Retinal pigment epithelial cell (primary cell): ENCODE data around the gene TMPRSS4.

Experiments used
- DNase-seq: peaks from one replicate; pipeline ENCODE4 v3.0.0-alpha.2; 2010; ENCODE audit warnings: low read depth
- H3K4me3 ChIP-seq: 2 replicates; pipeline ENCODE4 v1.5.1; 2011; ENCODE audit warnings: mild to moderate bottlenecking, low read length, control low read depth, moderate library complexity
- CTCF ChIP-seq: conservative IDR thresholded peaks from 2 replicates; pipeline ENCODE4 v1.5.1; 2011; ENCODE audit warnings: low read depth, low read length, control low read depth, inconsistent platforms

TMPRSS4 gene

GRCh38 chr11:118145285-118146227, 68.7 kb downstream of the TMPRSS4 start:
- peak; percentile 89 for TF ChIP-seq CTCF
- peak overlapping the region; percentile 55 for H3K4me3 ChIP-seq

GRCh38 chr11:118146554-118146953, 69.7 kb downstream of the TMPRSS4 start:
- DNase-seq: no peak
- H3K4me3 ChIP-seq: no peak overlapping the region
- TF ChIP-seq CTCF: no peak

More at GRCh38 chr11:118145285-118146227, 68.7 kb downstream of the TMPRSS4 start:
- DNase-seq: peak; percentile 16

GRCh38 chr11:118147502-118147901, 70.6 kb downstream of the TMPRSS4 start:
- TF ChIP-seq CTCF: no peak
- no peak for DNase-seq
- H3K4me3 ChIP-seq: no peak overlapping the region

GRCh38 chr11:118148240-118148639, 71.4 kb downstream of the TMPRSS4 start:
- TF ChIP-seq CTCF: no peak
- no peak overlapping the region for H3K4me3 ChIP-seq
- DNase-seq: no peak

GRCh38 chr11:118148856-118149255, 72.0 kb downstream of the TMPRSS4 start:
- no peak for TF ChIP-seq CTCF
- H3K4me3 ChIP-seq: no peak overlapping the region
- DNase-seq: no peak

GRCh38 chr11:118149493-118149892, 72.6 kb downstream of the TMPRSS4 start:
- no peak overlapping the region for H3K4me3 ChIP-seq
- DNase-seq: no peak
- TF ChIP-seq CTCF: no peak

GRCh38 chr11:118151431-118151830, 74.6 kb downstream of the TMPRSS4 start:
- no peak for DNase-seq
- no peak overlapping the region for H3K4me3 ChIP-seq
- TF ChIP-seq CTCF: no peak
